Endodermal cell (in vitro differentiated cells): ENCODE data around the gene ARFGEF2. TPM values are rescaled to one million over a fixed set of nuclear protein-coding genes. Genes with fewer than 3 reads are reported as not detected.
"Not testable (repeated sequence)": the region's sequence is repeated elsewhere in the genome, so short reads cannot be mapped to it uniquely, and the experiment has no call there.

Experiments used
- DNase-seq: peaks from one replicate; pipeline ENCODE4 v3.0.0-alpha.2; 2017
- H3K27ac ChIP-seq: 2 replicates; pipeline ENCODE4 v1.5.1; 2013; ENCODE audit warnings: mild to moderate bottlenecking, low read depth, low read length, moderate library complexity
- H3K27me3 ChIP-seq: 2 replicates; pipeline ENCODE4 v1.6.1; 2013; ENCODE audit warnings: mild to moderate bottlenecking, low read length, moderate library complexity; ENCODE audit not compliant: insufficient read depth, control insufficient read depth, poor library complexity, severe bottlenecking
- H3K36me3 ChIP-seq: 2 replicates; pipeline ENCODE4 v1.7.0; 2013; ENCODE audit warnings: mild to moderate bottlenecking, low read length, moderate library complexity; ENCODE audit not compliant: control insufficient read depth, insufficient read depth
- H3K4me1 ChIP-seq: one replicate; pipeline ENCODE4 v1.7.0; 2013; ENCODE audit warnings: low read length; ENCODE audit not compliant: control insufficient read depth, insufficient read depth
- H3K4me3 ChIP-seq: 2 replicates; pipeline ENCODE4 v1.5.1; 2013; ENCODE audit warnings: mild to moderate bottlenecking, low read length, moderate library complexity
- H3K9ac ChIP-seq: 2 replicates; pipeline ENCODE4 v1.6.1; 2013; ENCODE audit warnings: mild to moderate bottlenecking, low read length, moderate library complexity; ENCODE audit not compliant: poor library complexity, severe bottlenecking; ENCODE audit errors: extremely low read depth
- H3K9me3 ChIP-seq: 2 replicates; pipeline ENCODE4 v1.6.1; 2013; ENCODE audit warnings: mild to moderate bottlenecking, low read length, moderate library complexity; ENCODE audit not compliant: control insufficient read depth
- H3K27ac Mint-ChIP-seq: 2 replicates; pipeline ENCODE4 v1.8.0; 2020; ENCODE audit warnings: mixed read lengths
- H3K27me3 Mint-ChIP-seq: 2 replicates; pipeline ENCODE4 v1.8.0; 2021; ENCODE audit warnings: mild to moderate bottlenecking, mixed read lengths; ENCODE audit not compliant: insufficient read depth
- H3K36me3 Mint-ChIP-seq: 2 replicates; pipeline ENCODE4 v1.8.0; 2020; ENCODE audit warnings: low read depth, mixed read lengths
- H3K4me1 Mint-ChIP-seq: 2 replicates; pipeline ENCODE4 v1.8.0; 2020; ENCODE audit warnings: mixed read lengths
- H3K4me3 Mint-ChIP-seq: 2 replicates; pipeline ENCODE4 v1.8.0; 2020; ENCODE audit warnings: mild to moderate bottlenecking, moderate library complexity, mixed read lengths
- H3K9me3 Mint-ChIP-seq: 2 replicates; pipeline ENCODE4 v1.8.0; 2020; ENCODE audit warnings: mild to moderate bottlenecking, mixed read lengths
- CTCF ChIP-seq: fragments of 200-600 bp; sonication (generic); conservative IDR thresholded peaks from 2 replicates; pipeline ENCODE4 v1.5.0; 2021; ENCODE audit warnings: antibody characterized with exemption, mild to moderate bottlenecking
- WGBS, 2 experiments: methylation state at CpG; one replicate each; pipeline versions ENCODE4 v1.1.5 to v1.1.7; 2013; ENCODE audit warnings: missing lambda C conversion rate in 2 of 2, mixed read lengths in 1 of 2; ENCODE audit not compliant: insufficient coverage in 1 of 2, insufficient read length in 1 of 2; 5-methylcytosine and 5-hydroxymethylcytosine counted together
- total RNA-seq, 2 donors: library from RNA; stranded (reverse); fragmentation: NEBNext Ultra II Directional in 1 of 2; extraction: Animal tissue kit (Norgen Biotek cat#: 25700) in 1 of 2; gene quantifications; 2 replicates in 1 of 2; 3 replicates in 1 of 2; pipeline ENCODE4 v1.2.1, GENCODE V29; 2021

The ARFGEF2 gene
- total RNA-seq, 2 donors from 2014 or later, result 23.6 to 29.4 TPM

- Mint-ChIP-seq H3K27me3 (no peaks in the 10 kb centered on the region), H3K4me3 (no peak overlapping the region), H3K4me1 (no peaks in the 10 kb centered on the region), H3K36me3 (peaks cover 63% of the 10 kb centered on the region), H3K9me3 (no peaks in the 10 kb centered on the region), H3K27ac (no peak overlapping the region)
- 96 to 97% methylated on average over 2 to 3 of the region's 3 CpGs for WGBS, 2 experiments
- H3K36me3 ChIP-seq, result peaks cover 91% of the 10 kb centered on the region
- no peak for TF ChIP-seq CTCF
- no peaks in the 10 kb centered on the region for H3K4me1 ChIP-seq
- H3K27me3 ChIP-seq, result no peaks in the 10 kb centered on the region
- no peak overlapping the region for H3K9ac ChIP-seq
- DNase-seq, result no peak
- no peak overlapping the region for H3K27ac ChIP-seq
- H3K9me3 ChIP-seq, result no peaks in the 10 kb centered on the region
- H3K4me3 ChIP-seq, result no peak overlapping the region
Observed at GRCh38 chr20:49063279-49063678, 141.8 kb downstream of the ARFGEF2 start.

- Histone ChIP-seq H3K36me3 (peaks cover 93% of the 10 kb centered on the region), H3K27ac (no peak overlapping the region), H3K9me3 (no peaks in the 10 kb centered on the region), H3K27me3 (no peaks in the 10 kb centered on the region), H3K4me3 (no peak overlapping the region), H3K4me1 (no peaks in the 10 kb centered on the region), H3K9ac (no peak overlapping the region)
- Mint-ChIP-seq H3K4me1 (no peaks in the 10 kb centered on the region), H3K9me3 (no peaks in the 10 kb centered on the region), H3K27me3 (no peaks in the 10 kb centered on the region), H3K4me3 (no peak overlapping the region), H3K27ac (no peak overlapping the region), H3K36me3 (peaks cover 78% of the 10 kb centered on the region)
- no peak for DNase-seq
- WGBS, 2 experiments, result 95% methylated on average over 2 of the region's 2 CpGs
- no peak for TF ChIP-seq CTCF
Observed at GRCh38 chr20:49074521-49074920, 153.0 kb downstream of the ARFGEF2 start.

GRCh38 chr20:49078310-49078709 is 156.8 kb downstream of the ARFGEF2 start:
- Histone ChIP-seq H3K4me1 (no peaks in the 10 kb centered on the region), H3K4me3 (no peak overlapping the region), H3K9me3 (no peaks in the 10 kb centered on the region), H3K9ac (no peak overlapping the region), H3K36me3 (peaks cover 94% of the 10 kb centered on the region), H3K27me3 (no peaks in the 10 kb centered on the region), H3K27ac (no peak overlapping the region)
- TF ChIP-seq CTCF, result no peak
- Mint-ChIP-seq H3K4me1 (no peaks in the 10 kb centered on the region), H3K27me3 (no peaks in the 10 kb centered on the region), H3K27ac (no peak overlapping the region), H3K4me3 (no peak overlapping the region), H3K36me3 (peaks cover 71% of the 10 kb centered on the region), H3K9me3 (no peaks in the 10 kb centered on the region)
- no peak for DNase-seq
- WGBS, 2 experiments, result 81% methylated on average over 1 of the region's 3 CpGs; no CpG with 5 or more reads in 1 of the 2 experiments

GRCh38 chr20:49082295-49082694 is 160.8 kb downstream of the ARFGEF2 start:
- H3K4me1 ChIP-seq, DNase-seq, H3K9me3 ChIP-seq, H3K4me3 ChIP-seq, H3K27me3 Mint-ChIP-seq, H3K4me1 Mint-ChIP-seq, H3K27ac Mint-ChIP-seq, H3K9ac ChIP-seq, H3K27me3 ChIP-seq, H3K27ac ChIP-seq, H3K4me3 Mint-ChIP-seq, H3K9me3 Mint-ChIP-seq: not testable (repeated sequence)
- peaks cover 70% of the 10 kb centered on the region for H3K36me3 Mint-ChIP-seq
- WGBS, 2 experiments, result 84 to 98% methylated on average over 12 of the region's 12 CpGs
- H3K36me3 ChIP-seq, result peaks cover 93% of the 10 kb centered on the region
